CD14-positive monocyte (primary cell): ENCODE results near the gene PTPN13. TPM values are rescaled to one million over a fixed set of nuclear protein-coding genes. Genes with fewer than 3 reads are reported as not detected.

Experiments
- DNase-seq, 3 donors: peaks; one replicate each; pipeline ENCODE4 v3.0.0-alpha.2; 2011 to 2022
- H2AFZ ChIP-seq: 2 replicates; pipeline ENCODE4 v1.6.0; 2012; ENCODE audit warnings: mild to moderate bottlenecking, low read depth, low read length, inconsistent platforms; ENCODE audit not compliant: insufficient read depth, poor library complexity, severe bottlenecking
- H3K27ac ChIP-seq, 2 donors: 1 replicate in 1 of 2; 2 replicates in 1 of 2; pipeline ENCODE4 v1.5.1; 2012 to 2013; ENCODE audit warnings: low read length in 2 of 2, control low read depth in 1 of 2, inconsistent platforms in 1 of 2, low read depth in 1 of 2, mild to moderate bottlenecking in 1 of 2
- H3K27me3 ChIP-seq, 2 donors: one replicate each; pipeline versions ENCODE4 v1.6.0 to v1.6.1; 2011 to 2013; ENCODE audit warnings: low read length in 2 of 2; ENCODE audit not compliant: control insufficient read depth in 2 of 2, insufficient read depth in 2 of 2
- H3K36me3 ChIP-seq, 2 donors: replicated peaks in 1 of 2; 1 replicate in 1 of 2; 2 replicates in 1 of 2; pipeline versions ENCODE4 v1.5.1 to v1.6.1; 2012 to 2013; ENCODE audit warnings: low read length in 2 of 2, control low read depth in 1 of 2, inconsistent platforms in 1 of 2, mild to moderate bottlenecking in 1 of 2; ENCODE audit not compliant: insufficient read depth in 2 of 2, control insufficient read depth in 1 of 2
- H3K4me1 ChIP-seq, 2 donors: 1 replicate in 1 of 2; 2 replicates in 1 of 2; pipeline versions ENCODE4 v1.5.1 to v1.6.1; 2012 to 2013; ENCODE audit warnings: low read length in 2 of 2, control low read depth in 1 of 2, inconsistent platforms in 1 of 2, mild to moderate bottlenecking in 1 of 2, moderate library complexity in 1 of 2; ENCODE audit not compliant: insufficient read depth in 2 of 2, control insufficient read depth in 1 of 2
- H3K4me2 ChIP-seq: replicated peaks from 2 replicates; pipeline ENCODE3; 2012; ENCODE audit warnings: low read length, moderate library complexity, mild to moderate bottlenecking; ENCODE audit not compliant: poor library complexity, severe bottlenecking; ENCODE audit errors: extremely low read depth
- H3K4me3 ChIP-seq, 3 experiments: fragments of 200-600 bp in 1 of 3; sonication (generic) in 1 of 3; replicated peaks in 1 of 3; 1 replicate in 2 of 3; 2 replicates in 1 of 3; pipeline ENCODE4 v1.5.1; 2011 to 2013; ENCODE audit warnings: low read length in 3 of 3, mild to moderate bottlenecking in 3 of 3, control low read depth in 2 of 3, low read depth in 2 of 3, inconsistent platforms in 1 of 3, moderate library complexity in 1 of 3
- H3K79me2 ChIP-seq: 2 replicates; pipeline ENCODE4 v1.6.0; 2012; ENCODE audit warnings: mild to moderate bottlenecking, control low read depth, inconsistent platforms, low read length, moderate library complexity; ENCODE audit not compliant: insufficient read depth
- H3K9ac ChIP-seq: 2 replicates; pipeline ENCODE4 v1.6.0; 2017; ENCODE audit warnings: low read length, mild to moderate bottlenecking; ENCODE audit not compliant: insufficient read depth, poor library complexity, severe bottlenecking
- H3K9me3 ChIP-seq, 2 donors: replicated peaks in 1 of 2; 1 replicate in 1 of 2; 2 replicates in 1 of 2; pipeline versions ENCODE4 v1.5.1 to v1.6.1; 2012 to 2013; ENCODE audit warnings: low read length in 2 of 2, control low read depth in 1 of 2; ENCODE audit not compliant: control insufficient read depth in 1 of 2, insufficient read depth in 1 of 2
- H4K20me1 ChIP-seq: 2 replicates; pipeline ENCODE4 v1.6.0; 2012; ENCODE audit warnings: mild to moderate bottlenecking, low read length, control low read depth, moderate library complexity; ENCODE audit not compliant: insufficient read depth
- H3K27ac Mint-ChIP-seq, 7 donors: one replicate each; pipeline ENCODE4 v1.8.0; 2020; ENCODE audit warnings: mild to moderate bottlenecking in 7 of 7, mixed read lengths in 7 of 7, moderate library complexity in 6 of 7, inconsistent platforms in 2 of 7
- H3K27me3 Mint-ChIP-seq, 3 donors: one replicate each; pipeline ENCODE4 v1.8.0; 2021 to 2022; ENCODE audit warnings: low read depth in 3 of 3, mild to moderate bottlenecking in 3 of 3, mixed read lengths in 3 of 3, moderate library complexity in 3 of 3, inconsistent platforms in 1 of 3
- H3K36me3 Mint-ChIP-seq, 2 donors: one replicate each; pipeline ENCODE4 v1.8.0; 2020; ENCODE audit warnings: mixed read lengths in 2 of 2, inconsistent platforms in 1 of 2, mild to moderate bottlenecking in 1 of 2
- H3K4me1 Mint-ChIP-seq: one replicate; pipeline ENCODE4 v1.8.0; 2020; ENCODE audit warnings: mild to moderate bottlenecking, mixed read lengths
- H3K4me3 Mint-ChIP-seq, 2 donors: one replicate each; pipeline ENCODE4 v1.8.0; 2020; ENCODE audit warnings: mild to moderate bottlenecking in 2 of 2, mixed read lengths in 2 of 2, moderate library complexity in 1 of 2
- H3K9me3 Mint-ChIP-seq, 7 donors: one replicate each; pipeline ENCODE4 v1.8.0; 2020 to 2022; ENCODE audit warnings: mixed read lengths in 7 of 7, mild to moderate bottlenecking in 6 of 7, moderate library complexity in 6 of 7, inconsistent platforms in 2 of 7
- CTCF ChIP-seq: fragments of 200-600 bp; IDR thresholded peaks from one replicate; pipeline ENCODE4 v1.8.0; 2022; ENCODE audit warnings: antibody characterized with exemption, mild to moderate bottlenecking
- WGBS: methylation state at CpG from one replicate; pipeline ENCODE4 v1.1.5; 2013; ENCODE audit warnings: missing lambda C conversion rate; ENCODE audit not compliant: insufficient coverage; 5-methylcytosine and 5-hydroxymethylcytosine counted together
- intact Hi-C, 2 donors: fragments of 100-400 bp; cut with micrococcal nuclease; formaldehyde crosslinking; loops; one replicate each; pipeline versions ENCODE4 v1.15.0 to v1.15.1; 2023
- polyA plus RNA-seq, 3 donors: library from polyadenylated mRNA; depleted of rRNA in 1 of 3; unstranded in 2 of 3; stranded (reverse) in 1 of 3; fragments of 300-500 nt in 2 of 3; fragments of >200 nt in 1 of 3; fragmentation: Illumina TruSeq in 2 of 3; gene quantifications; 1 replicate in 2 of 3; 2 replicates in 1 of 3; pipeline ENCODE4 v1.2.3, GENCODE V29; 2012 to 2021

Gene PTPN13
- polyA plus RNA-seq, 3 donors: 0.04 to 1.0 (median 0.35) TPM

- TF ChIP-seq CTCF: no peak
- Mint-ChIP-seq H3K4me3 (no peak overlapping the region), H3K27me3 (peaks cover 0 to 4% (median 2%) of the 10 kb centered on the region in 3 donors), H3K36me3 (no peaks in the 10 kb centered on the region), H3K9me3 (peaks cover 7 to 16% (median 15%) of the 10 kb centered on the region in 7 donors), H3K27ac (no peak overlapping the region), H3K4me1 (no peaks in the 10 kb centered on the region)
- no peak overlapping the region for H3K4me3 ChIP-seq
- no peak overlapping the region for H3K9ac ChIP-seq
- H3K27me3 ChIP-seq: no peaks in the 10 kb centered on the region
- H3K4me2 ChIP-seq: no peak overlapping the region
- H3K4me1 ChIP-seq: no peaks in the 10 kb centered on the region
- H3K9me3 ChIP-seq: peaks cover 0 to 20% of the 10 kb centered on the region in 2 donors
- no peak overlapping the region for H3K27ac ChIP-seq
- intact Hi-C loops: no loop called here
- H3K36me3 ChIP-seq: no peaks in the 10 kb centered on the region
- no CpG with 5 or more reads among the region's 2 CpGs for WGBS
- no peaks in the 10 kb centered on the region for H4K20me1 ChIP-seq
- H3K79me2 ChIP-seq: no peaks in the 10 kb centered on the region
- H2AFZ ChIP-seq: no peak overlapping the region
- DNase-seq: no peak
These were observed 66.3 kb downstream of the PTPN13 start for GRCh38 chr4:86660401-86660800.

GRCh38 chr4:86661006-86661405 lies 66.9 kb downstream of the PTPN13 start:
- H3K9me3 ChIP-seq: peaks cover 0 to 19% of the 10 kb centered on the region in 2 donors
- no peak for DNase-seq
- no peak for TF ChIP-seq CTCF
- no peaks in the 10 kb centered on the region for H3K79me2 ChIP-seq
- Mint-ChIP-seq H3K36me3 (no peaks in the 10 kb centered on the region), H3K27ac (no peak overlapping the region), H3K27me3 (peaks cover 0 to 4% (median 2%) of the 10 kb centered on the region in 3 donors), H3K9me3 (peaks cover 6 to 16% (median 12%) of the 10 kb centered on the region in 7 donors), H3K4me1 (no peaks in the 10 kb centered on the region), H3K4me3 (no peak overlapping the region)
- intact Hi-C loops: no loop called here
- H3K27me3 ChIP-seq: no peaks in the 10 kb centered on the region
- H3K36me3 ChIP-seq: no peaks in the 10 kb centered on the region
- no peak overlapping the region for H3K27ac ChIP-seq
- H3K4me2 ChIP-seq: no peak overlapping the region
- no peak overlapping the region for H3K9ac ChIP-seq
- H4K20me1 ChIP-seq: no peaks in the 10 kb centered on the region
- H3K4me1 ChIP-seq: no peaks in the 10 kb centered on the region
- H2AFZ ChIP-seq: no peak overlapping the region
- H3K4me3 ChIP-seq: no peak overlapping the region
